NT2/D1 (cell line): ENCODE measurements around the gene KCNQ1.

Source experiments
- YY1 ChIP-seq: IDR thresholded peaks from 2 replicates; pipeline ENCODE4 v1.6.1; 2011; ENCODE audit not compliant: insufficient read length, insufficient read depth
- ZNF274 ChIP-seq: IDR thresholded peaks from 2 replicates; pipeline ENCODE4 v1.6.1; 2011; ENCODE audit warnings: mild to moderate bottlenecking, low read depth, low read length

DNA sequence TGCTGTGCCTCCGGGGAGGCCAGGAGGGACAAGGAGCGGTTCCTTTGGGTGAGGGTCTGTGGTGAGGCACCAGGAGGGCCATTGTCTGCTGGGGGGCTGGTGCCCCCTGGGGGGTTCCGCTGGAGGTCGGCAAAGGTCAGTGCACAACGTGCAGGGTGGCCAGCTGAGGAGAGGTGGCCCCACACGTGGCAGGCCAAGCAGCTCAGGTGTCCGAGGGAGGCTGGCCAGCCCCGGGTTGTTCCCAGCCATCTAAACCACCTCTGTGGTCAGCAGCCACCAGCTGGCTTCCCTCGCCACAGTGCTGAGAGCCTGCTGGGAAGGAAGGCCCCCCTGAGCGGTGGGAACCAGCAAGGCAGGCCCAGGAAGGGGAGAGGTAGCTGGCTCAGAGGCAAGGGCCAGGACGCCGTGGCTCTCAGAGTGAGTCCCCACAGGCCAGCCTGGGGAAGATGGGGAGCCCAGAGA, 40.0 kb upstream of the KCNQ1 start:
- no peak for TF ChIP-seq ZNF274
- TF ChIP-seq YY1 = no peak
